ENCODE data around the gene IL12B.
"Not testable (repeated sequence)": the region's sequence is repeated elsewhere in the genome, so short reads cannot be mapped to it uniquely, and the experiment has no call there.

IL12B gene

GRCh38 chr5:159290741-159291140, 39.5 kb downstream of the IL12B start:
- no peak for DNase-seq

- peak; percentile 50 for DNase-seq
Measured at GRCh38 chr5:159286420-159287035, 43.8 kb downstream of the IL12B start.

- peak; percentile 17 for DNase-seq
Measured at GRCh38 chr5:159274676-159275075, 55.6 kb downstream of the IL12B start.

- DNase-seq: no peak
Measured at GRCh38 chr5:159273923-159274322, 56.4 kb downstream of the IL12B start.

- DNase-seq: no peak
Measured at GRCh38 chr5:159269723-159270122, 60.6 kb downstream of the IL12B start.

GRCh38 chr5:159266764-159267163, 63.5 kb downstream of the IL12B start:
- DNase-seq: not testable (repeated sequence)

All from suppressor macrophage treated with lipopolysaccharide for 4 hours (primary cell).